Activated gamma-delta T cell treated with Interleukin-2 at 50 U/mL for 16 hours (primary cell): ENCODE data around the gene PHPT1.

Experiments
- DNase-seq: peaks from one replicate; pipeline ENCODE4 v3.0.0-alpha.2; 2020

Gene PHPT1

GRCh38 chr9:136890661-136891060 lies 41.5 kb downstream of the PHPT1 start:
- DNase-seq: no peak

DNA sequence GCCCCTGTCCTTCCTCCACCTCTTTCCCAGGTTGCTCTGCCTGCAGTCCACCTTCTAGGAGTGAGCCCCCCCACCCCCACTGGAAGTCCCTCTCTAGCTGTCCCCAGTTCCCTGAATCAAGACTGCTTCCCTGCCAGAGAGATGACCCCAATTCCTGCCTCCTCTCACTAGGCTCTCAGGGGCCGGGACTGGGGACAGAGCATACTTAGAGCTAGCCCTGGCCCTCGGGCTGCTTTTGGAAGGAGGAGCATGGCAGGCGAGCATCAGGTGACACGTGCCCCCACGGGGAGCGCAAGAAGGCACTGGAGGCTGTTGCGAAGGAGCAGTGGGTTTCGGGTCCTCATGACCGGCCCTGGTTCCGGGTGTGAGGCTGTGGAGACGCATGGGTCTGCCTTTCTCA lies 46.8 kb downstream of the PHPT1 start:
- DNase-seq: no peak

GRCh38 chr9:136898483-136899100 lies 49.4 kb downstream of the PHPT1 start:
- no peak for DNase-seq

DNA sequence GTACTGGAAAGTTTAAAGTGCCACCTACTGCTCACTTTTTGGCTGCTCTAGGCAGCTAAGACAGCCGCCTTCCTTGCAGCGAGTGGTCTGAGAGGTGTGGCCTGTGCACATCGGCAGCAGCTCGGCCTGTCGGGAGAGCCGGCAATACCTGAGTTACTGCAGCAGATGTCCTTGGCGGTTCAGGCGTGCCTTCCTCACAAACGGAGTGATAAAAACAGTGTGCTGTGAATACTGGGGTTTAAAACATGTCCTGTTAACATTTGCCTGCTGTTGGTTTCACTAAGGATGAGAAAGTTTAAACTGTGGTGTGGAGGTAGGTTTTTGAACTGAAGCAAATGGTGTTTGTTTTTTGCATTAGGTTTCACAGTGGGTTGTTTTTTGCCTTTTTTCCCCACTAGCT lies 50.0 kb downstream of the PHPT1 start:
- no peak for DNase-seq

- no peak for DNase-seq
These were observed 51.3 kb downstream of the PHPT1 start for GRCh38 chr9:136900556-136900955.
